Testis (tissue), 2 donors: Measurements from ENCODE around the gene DCLK2.

ENCODE experiments used
- POLR2A ChIP-seq: fragments of 450-650 bp; IDR thresholded peaks from one replicate; pipeline ENCODE4 v1.6.1; 2017; ENCODE audit warnings: antibody characterized with exemption, mild to moderate bottlenecking, moderate library complexity
- TF ChIP-seq, protein P1 (sequence below), 3 experiments: fragments of 450-650 bp in 2 of 3; fragments of 200-600 bp in 1 of 3; sonication (generic) in 1 of 3; IDR thresholded peaks; one replicate each; pipeline ENCODE4 v1.5.1; 2016 to 2019; ENCODE audit warnings: antibody characterized with exemption in 3 of 3, mild to moderate bottlenecking in 2 of 3, moderate library complexity in 1 of 3

DNA sequence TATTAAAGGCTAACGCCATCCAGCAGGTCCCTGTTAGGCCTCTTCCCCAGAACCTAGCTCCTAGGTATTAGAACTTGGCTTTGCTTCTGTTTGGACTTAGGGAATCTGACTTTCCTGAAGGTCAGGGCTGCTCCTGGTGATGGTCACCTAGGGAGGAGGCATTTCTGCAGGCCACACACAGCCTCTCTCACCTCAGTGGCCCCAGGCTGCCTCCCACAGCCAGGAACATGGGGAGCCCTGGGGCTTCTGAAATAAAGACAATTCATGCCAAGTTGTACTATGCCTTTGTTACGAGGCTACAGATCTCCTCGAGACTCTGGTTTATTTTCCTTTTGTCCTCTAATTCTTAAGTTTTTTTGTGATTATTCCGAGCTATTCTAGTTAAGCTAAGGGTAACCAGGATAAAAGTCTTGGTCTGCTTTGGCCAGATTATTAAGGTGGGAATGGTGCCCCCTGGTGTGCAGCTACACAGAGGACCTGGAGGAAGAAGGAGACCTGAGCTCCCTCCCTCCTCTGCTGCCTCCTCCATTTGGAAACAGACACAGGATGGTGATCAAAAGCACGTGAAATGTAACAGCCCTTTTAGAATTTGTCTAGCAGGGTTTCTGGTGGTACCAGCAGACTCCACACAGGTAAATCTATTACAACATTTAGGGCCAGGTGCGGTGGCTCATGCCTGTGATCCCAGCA, 131.0 kb downstream of the DCLK2 start:
- no peak for TF ChIP-seq POLR2A
- TF ChIP-seq, protein P1, sequence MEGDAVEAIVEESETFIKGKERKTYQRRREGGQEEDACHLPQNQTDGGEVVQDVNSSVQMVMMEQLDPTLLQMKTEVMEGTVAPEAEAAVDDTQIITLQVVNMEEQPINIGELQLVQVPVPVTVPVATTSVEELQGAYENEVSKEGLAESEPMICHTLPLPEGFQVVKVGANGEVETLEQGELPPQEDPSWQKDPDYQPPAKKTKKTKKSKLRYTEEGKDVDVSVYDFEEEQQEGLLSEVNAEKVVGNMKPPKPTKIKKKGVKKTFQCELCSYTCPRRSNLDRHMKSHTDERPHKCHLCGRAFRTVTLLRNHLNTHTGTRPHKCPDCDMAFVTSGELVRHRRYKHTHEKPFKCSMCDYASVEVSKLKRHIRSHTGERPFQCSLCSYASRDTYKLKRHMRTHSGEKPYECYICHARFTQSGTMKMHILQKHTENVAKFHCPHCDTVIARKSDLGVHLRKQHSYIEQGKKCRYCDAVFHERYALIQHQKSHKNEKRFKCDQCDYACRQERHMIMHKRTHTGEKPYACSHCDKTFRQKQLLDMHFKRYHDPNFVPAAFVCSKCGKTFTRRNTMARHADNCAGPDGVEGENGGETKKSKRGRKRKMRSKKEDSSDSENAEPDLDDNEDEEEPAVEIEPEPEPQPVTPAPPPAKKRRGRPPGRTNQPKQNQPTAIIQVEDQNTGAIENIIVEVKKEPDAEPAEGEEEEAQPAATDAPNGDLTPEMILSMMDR (IDR thresholded peaks at IDR 0.05) = peak; percentile 16 to 35 (median 26)
